SJCRH30 (cell line): ENCODE measurements around the gene SUMO2. TPM values are rescaled to one million over a fixed set of nuclear protein-coding genes. Genes with fewer than 3 reads are reported as not detected.
"Not testable (repeated sequence)": the region's sequence is repeated elsewhere in the genome, so short reads cannot be mapped to it uniquely, and the experiment has no call there.

Experiments used
- DNase-seq, 2 experiments: peaks; one replicate each; pipeline ENCODE4 v3.0.0-alpha.2; 2015 to 2020
- H3K27ac ChIP-seq: fragments of 250-450 bp; sonication (Bioruptor Pico); 2 replicates; pipeline ENCODE4 v1.5.1; 2020; ENCODE audit warnings: mild to moderate bottlenecking, moderate library complexity
- H3K27me3 ChIP-seq: fragments of 250-450 bp; sonication (Bioruptor Pico); 2 replicates; pipeline ENCODE4 v1.5.1; 2020; ENCODE audit warnings: mild to moderate bottlenecking, moderate library complexity
- H3K36me3 ChIP-seq: fragments of 250-450 bp; sonication (Bioruptor Pico); 2 replicates; pipeline ENCODE4 v1.5.1; 2020; ENCODE audit warnings: mild to moderate bottlenecking, moderate library complexity
- H3K4me1 ChIP-seq: fragments of 250-450 bp; sonication (Bioruptor Pico); 2 replicates; pipeline ENCODE4 v1.5.1; 2020; ENCODE audit warnings: mild to moderate bottlenecking, moderate library complexity
- H3K4me3 ChIP-seq: fragments of 250-450 bp; sonication (Bioruptor Pico); 2 replicates; pipeline ENCODE4 v1.5.1; 2020; ENCODE audit warnings: mild to moderate bottlenecking, moderate library complexity
- H3K9me3 ChIP-seq: fragments of 250-450 bp; sonication (Bioruptor Pico); replicated peaks from 2 replicates; pipeline ENCODE4 v1.5.1; 2020; ENCODE audit warnings: mild to moderate bottlenecking, moderate library complexity
- total RNA-seq: library from RNA; depleted of rRNA; stranded (reverse); fragments of >200 nt; shearing (Covaris generic); gene quantifications from 2 replicates; pipeline ENCODE4 v1.2.3, GENCODE V29; 2014

SUMO2 gene
- total RNA-seq, 1 experiment from 2014 or later: 433 TPM

DNA sequence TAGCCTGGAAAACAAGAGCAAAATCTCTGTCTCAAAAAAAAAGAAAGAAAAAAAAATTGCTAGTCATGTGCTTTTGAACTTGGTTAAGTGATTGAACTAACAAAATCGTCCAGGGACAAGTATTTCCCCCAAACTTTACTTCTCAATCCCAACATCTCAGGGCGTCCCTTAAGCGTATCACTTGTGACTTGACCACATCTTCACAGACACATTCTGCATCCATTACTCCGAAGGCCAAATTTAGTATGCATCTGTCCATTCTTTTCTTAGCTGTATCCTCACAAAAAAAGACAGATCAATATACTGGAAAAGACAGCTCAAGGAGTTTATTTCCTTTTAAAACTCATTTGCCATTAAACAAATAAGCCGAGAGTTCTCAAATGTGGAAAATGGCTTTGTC, 22.5 kb downstream of the SUMO2 start:
- Histone ChIP-seq H3K36me3 (peaks cover 37% of the 10 kb centered on the region), H3K4me1 (peaks cover 6% of the 10 kb centered on the region), H3K27me3 (no peaks in the 10 kb centered on the region), H3K4me3 (no peak overlapping the region), H3K9me3 (no peaks in the 10 kb centered on the region), H3K27ac (no peak overlapping the region)
- DNase-seq: no peak

DNA sequence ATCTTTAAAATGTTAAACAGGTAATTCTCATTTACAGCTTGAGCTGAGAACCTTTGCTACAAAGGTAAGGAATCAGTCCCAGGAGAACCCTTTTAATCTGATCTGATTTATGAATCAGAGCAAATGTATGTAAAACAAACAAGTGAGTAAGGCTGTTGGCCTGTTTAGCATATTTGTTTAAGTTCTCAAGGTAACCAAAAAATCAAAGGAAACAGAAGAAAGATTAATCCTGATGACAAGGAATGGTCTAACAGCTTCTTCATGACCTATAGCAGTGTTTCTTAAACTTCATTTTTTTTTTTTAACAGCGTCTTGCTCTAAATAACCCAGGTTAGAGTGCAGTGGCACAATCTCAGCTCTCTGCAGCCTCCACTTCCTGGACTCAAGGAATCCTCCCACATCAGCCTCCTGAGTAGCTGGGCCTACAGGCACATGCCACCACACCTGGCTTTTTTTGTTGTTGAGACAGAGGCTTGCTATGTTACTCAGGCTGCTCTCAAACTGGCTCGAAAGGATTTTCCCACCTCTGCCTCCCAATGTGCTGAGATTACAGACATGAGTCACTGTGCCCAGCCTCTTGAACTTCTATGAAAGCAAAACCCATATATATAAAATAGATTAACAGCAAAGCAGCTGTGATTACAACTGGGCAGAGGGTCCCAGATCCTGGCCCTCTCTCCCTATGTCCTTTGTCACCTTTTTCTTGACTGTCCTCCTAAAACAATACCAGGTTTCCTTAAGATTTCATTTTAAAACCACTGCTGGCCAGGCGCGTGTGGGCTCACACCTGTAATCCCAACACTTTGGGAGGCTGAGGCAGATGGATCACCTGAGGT, 23.3 kb downstream of the SUMO2 start:
- DNase-seq: no peak
- Histone ChIP-seq H3K4me1 (peaks cover 12% of the 10 kb centered on the region), H3K4me3 (no peak overlapping the region), H3K36me3 (peaks cover 29% of the 10 kb centered on the region), H3K27me3 (no peaks in the 10 kb centered on the region), H3K9me3 (no peaks in the 10 kb centered on the region), H3K27ac (no peak overlapping the region)

DNA sequence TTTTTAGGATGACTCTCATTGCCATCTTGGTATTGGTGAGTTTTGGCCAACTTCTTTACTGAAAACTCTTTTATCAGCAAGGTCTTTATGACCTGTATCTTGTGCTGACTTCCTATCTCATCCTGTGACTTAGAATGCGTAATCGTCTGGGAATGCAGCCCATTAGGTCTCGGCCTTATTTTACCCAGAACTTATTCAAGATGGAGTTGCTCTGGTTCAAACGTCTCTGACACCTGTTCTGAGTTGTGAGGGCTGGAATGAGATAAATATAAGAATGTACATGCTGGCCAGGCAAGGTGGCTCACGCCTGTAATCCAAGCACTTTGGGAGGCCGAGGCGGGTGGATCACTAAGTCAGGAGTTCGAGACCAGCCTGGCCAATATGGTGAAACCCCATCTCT, 24.3 kb downstream of the SUMO2 start:
- H3K4me3 ChIP-seq, DNase-seq, H3K27me3 ChIP-seq, H3K9me3 ChIP-seq, H3K27ac ChIP-seq: not testable (repeated sequence)
- Histone ChIP-seq H3K36me3 (peaks cover 20% of the 10 kb centered on the region), H3K4me1 (peaks cover 12% of the 10 kb centered on the region)

DNA sequence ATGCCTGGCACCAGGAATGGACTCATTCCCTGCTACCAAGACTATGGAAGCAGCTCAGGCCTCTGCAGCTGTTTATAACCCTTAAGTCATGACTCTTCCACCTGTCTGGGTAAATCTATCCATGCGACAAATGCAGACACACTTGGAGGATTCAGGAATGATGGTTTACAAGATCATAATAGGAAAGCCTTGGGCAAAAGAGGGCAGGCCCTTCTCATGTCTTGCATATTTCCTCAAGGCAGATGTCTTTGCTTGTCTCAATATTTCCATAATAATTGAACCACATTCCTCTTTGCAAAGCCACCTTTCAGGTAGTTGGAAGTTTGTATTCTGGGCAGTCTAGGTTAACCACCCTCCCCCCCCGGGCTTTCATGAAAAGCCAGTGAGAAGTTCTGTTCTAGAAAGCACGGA, 27.6 kb downstream of the SUMO2 start:
- no peaks in the 10 kb centered on the region for H3K27me3 ChIP-seq
- peaks cover 17% of the 10 kb centered on the region for H3K4me1 ChIP-seq
- DNase-seq: peak; percentile 87 to 96
- H3K4me3 ChIP-seq: peak overlapping the region; percentile 77
- peaks cover 5% of the 10 kb centered on the region for H3K36me3 ChIP-seq
- no peaks in the 10 kb centered on the region for H3K9me3 ChIP-seq
- H3K27ac ChIP-seq: peak overlapping the region; percentile 89

DNA sequence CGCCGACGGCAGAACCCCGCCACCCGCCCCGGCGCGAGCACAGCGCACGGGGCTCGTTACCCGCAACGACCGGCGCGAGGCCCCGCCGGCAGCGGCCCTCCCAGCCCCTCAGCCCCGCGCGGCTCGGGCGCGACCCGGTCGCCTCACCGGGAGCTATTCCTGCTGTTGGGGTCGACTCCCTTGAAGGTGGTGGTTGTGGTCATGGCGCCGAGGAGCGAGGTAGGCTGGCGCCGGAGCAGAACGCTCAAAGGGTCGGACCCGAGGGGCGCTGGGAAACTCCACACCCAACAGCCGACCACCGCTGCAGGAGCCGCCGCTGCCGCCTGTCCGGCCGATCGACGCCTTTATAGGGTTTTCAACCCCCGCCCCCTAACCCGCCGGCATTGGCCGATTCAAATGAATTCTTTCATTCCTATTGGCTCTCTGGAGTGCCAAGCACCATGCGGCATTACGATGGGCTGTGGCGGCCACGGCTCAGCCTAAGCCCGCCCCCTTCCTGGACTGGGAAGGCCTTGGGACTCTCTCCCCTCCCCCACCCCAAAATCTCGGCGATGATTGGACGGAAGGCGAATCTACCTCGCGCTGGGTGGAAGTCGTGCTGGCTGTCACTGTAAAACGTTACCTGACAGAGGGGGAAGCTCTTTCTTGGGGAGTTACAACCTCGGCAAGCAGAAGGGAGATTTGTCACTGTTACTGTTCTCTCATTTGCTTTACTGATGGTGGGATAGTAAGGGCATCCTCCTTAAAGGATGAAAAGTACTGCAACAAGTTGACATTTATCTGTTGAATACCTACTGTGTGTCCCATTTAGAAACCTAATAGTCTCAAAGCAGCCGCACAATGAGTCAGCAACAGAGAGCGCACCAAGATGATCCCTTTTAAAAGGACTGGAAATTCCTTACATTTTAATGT, 28.3 kb downstream of the SUMO2 start, which contains the start of gene JPT1:
Gene JPT1 (minus strand): TSS at position 318 of the 912 bp plus-strand sequence. CDS start 115 bp downstream, at position 203.
- Histone ChIP-seq H3K27me3 (no peaks in the 10 kb centered on the region), H3K27ac (peak within 1 kb of the TSS; percentile 89), H3K4me3 (peak within 1 kb of the TSS; percentile 77), H3K9me3 (no peaks in the 10 kb centered on the region), H3K36me3 (peaks cover 6% of the 10 kb centered on the region; the same call in 1 of the 2 replicates), H3K4me1 (peaks cover 17% of the 10 kb centered on the region)
- DNase-seq: peak; percentile 100

DNA sequence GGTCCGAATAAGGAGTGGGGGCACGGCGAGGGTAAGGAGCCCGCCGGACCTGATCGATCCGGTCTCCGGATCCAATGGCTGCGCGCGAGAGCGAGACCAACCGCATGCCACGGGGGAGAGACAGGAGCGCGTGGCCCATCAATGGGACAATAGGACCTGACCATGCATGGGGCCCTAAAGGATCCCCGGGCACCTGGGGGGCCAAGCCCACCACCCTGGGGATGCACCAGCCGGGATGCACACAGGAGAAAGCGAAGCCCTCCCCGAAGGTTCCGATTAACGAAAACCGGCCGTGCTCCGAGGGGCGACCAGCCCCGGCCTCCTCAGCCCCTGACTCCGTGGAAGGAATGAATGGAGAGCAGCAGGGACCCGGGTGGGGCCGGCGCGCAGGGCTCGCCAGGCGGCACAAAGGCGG, 29.0 kb downstream of the SUMO2 start:
- H3K27ac ChIP-seq: peak overlapping the region; percentile 89
- H3K4me3 ChIP-seq: peak overlapping the region; percentile 77
- peak; percentile 35 to 52 for DNase-seq
- H3K4me1 ChIP-seq: peaks cover 17% of the 10 kb centered on the region
- H3K9me3 ChIP-seq: no peaks in the 10 kb centered on the region
- no peaks in the 10 kb centered on the region for H3K27me3 ChIP-seq
- H3K36me3 ChIP-seq: peaks cover 5% of the 10 kb centered on the region

DNA sequence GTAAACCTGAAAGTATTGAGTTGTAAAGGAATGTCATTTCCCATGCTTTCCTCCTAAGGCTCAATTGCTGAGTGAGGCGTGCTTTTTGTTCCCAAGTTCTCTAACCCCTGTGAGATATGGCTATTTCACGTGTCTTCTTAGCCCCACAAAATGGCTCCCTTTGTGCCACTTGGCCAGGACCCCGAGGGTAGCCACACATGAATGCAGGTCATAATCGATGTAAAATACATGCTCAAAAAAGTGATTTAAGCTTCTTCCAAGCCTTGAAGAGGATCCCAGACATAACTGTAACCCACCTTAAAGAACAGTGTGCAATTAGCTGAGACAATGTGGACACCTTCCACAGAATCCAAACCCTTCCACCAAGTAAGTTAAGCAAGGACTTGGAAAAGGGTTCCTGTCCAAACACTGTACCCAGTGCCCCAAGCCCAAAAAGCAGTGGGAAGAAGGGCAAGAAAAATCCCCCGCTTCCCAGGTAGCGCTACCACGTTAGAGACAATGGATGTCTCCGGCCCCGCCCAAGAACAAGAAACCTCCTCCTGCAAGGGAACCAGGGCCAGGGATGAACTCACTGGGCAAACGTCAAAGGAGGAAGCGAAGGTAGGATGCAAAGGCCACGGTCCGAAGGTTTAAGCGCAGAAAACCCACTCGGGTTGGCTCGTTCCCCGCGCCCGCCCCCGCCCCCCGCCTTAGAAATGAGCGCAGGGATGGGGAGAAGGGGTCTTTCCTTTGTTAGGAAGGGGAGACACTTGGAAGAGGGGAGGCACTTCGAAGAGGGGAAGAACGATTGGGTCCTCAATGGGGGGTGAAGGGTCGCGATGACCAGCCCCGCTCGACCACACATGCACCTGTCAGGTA, 29.6 kb downstream of the SUMO2 start:
- Histone ChIP-seq H3K27me3 (no peaks in the 10 kb centered on the region), H3K36me3 (peaks cover 12% of the 10 kb centered on the region), H3K4me3 (peak overlapping the region; percentile 77), H3K4me1 (peaks cover 17% of the 10 kb centered on the region), H3K9me3 (no peaks in the 10 kb centered on the region), H3K27ac (peak overlapping the region; percentile 89)
- DNase-seq: peak; percentile 58 to 65

DNA sequence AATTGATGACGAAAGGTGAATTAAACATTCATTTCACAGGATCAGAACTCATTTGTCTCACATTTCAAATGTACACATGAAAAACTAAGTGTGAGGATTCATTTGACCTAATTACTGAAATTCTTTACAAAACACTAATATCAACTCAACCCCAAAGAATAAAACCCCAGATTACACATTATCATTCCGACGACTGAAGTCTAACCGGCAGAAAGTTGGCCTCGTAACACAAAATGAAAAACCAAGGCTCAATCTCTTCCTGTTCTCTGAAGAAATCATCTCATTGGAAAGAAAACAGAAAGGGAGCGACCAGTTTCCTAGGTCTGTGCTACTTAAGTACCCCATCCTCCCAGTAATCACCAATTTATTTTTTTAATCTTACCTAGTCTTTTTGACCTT, 30.2 kb downstream of the SUMO2 start:
- H3K4me1 ChIP-seq: peaks cover 17% of the 10 kb centered on the region
- DNase-seq: no peak
- peaks cover 18% of the 10 kb centered on the region for H3K36me3 ChIP-seq
- no peaks in the 10 kb centered on the region for H3K27me3 ChIP-seq
- H3K4me3 ChIP-seq: peak overlapping the region; percentile 77
- peak overlapping the region; percentile 89 for H3K27ac ChIP-seq
- no peaks in the 10 kb centered on the region for H3K9me3 ChIP-seq

DNA sequence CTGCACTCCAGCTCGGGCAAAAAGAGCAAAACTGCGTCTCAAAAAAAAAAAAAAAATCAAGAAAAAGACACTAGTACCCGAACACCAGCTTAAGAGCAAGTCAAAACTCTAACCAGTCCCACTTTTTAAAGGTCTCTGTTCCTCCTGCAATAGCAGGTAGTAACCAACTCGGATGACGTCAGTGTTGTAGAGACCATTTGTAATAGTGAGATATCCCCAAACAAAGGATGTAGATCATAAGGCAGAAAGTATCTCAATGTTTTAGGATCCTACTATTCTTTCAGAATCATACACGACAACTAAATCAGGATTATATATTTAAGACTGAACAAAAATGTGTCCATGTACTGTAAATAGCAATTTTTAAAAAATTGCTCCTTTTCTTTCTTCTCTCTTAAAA, 30.8 kb downstream of the SUMO2 start:
- DNase-seq: no peak
- Histone ChIP-seq H3K36me3 (peaks cover 24% of the 10 kb centered on the region), H3K27ac (peak overlapping the region; percentile 89; the same call in 1 of the 2 replicates), H3K9me3 (no peaks in the 10 kb centered on the region), H3K4me3 (peak overlapping the region; percentile 77), H3K4me1 (peaks cover 17% of the 10 kb centered on the region), H3K27me3 (no peaks in the 10 kb centered on the region)

DNA sequence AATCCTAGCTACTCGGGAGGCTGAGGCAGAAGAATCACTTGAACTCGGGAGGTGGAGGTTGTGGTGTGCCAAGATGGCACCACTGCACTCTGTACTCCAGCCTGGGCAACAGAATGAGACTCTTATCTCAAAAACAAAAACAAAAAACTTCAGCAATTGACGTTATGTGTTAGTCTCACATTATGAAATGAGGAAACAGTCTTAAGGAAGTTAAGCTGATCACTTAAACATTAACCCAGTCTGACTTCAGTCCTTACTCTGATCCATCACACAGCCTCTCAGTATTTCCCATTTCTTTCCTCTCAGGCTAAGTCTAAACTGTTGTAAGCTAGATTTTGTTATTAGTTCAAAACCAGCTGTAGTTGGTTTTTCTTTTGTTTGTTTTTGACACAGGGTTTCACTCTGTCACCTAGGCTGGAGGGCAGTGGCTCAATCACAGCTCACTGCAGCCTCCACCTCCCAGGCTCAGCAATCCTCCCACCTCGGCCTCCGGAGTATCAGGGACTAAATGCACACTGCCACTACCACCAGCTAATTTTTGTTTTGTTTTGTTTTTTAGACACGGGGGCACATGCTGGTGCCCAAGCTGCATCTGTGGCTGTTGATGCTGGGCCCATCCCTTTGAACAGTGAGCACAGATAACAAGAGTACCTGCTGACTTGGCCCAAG, 34.7 kb downstream of the SUMO2 start:
- no peak for DNase-seq

DNA sequence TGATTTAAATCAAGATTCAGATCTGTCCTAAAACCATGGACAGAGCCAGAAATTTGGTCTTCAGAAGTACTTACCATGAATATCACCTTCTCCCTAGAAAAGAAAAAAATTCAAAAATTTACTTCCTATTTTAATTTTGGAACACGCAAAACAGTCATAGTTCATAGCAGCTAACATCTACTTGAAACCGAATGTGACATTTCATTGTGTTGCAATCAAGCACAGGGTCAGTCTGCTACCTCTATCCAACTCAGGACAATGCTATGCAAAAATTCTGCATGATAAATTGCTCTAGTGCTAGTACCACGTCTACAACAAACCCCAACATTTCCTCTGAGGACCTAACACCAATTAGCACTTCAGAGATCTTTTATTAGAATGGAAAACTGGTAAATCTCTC, 36.2 kb downstream of the SUMO2 start:
- Histone ChIP-seq H3K4me1 (no peaks in the 10 kb centered on the region), H3K27ac (no peak overlapping the region), H3K4me3 (no peak overlapping the region), H3K27me3 (no peaks in the 10 kb centered on the region), H3K9me3 (no peaks in the 10 kb centered on the region), H3K36me3 (peaks cover 73% of the 10 kb centered on the region)
- DNase-seq: no peak

More for the DNA sequence above, 34.7 kb downstream of the SUMO2 start:
- Histone ChIP-seq H3K9me3 (no peaks in the 10 kb centered on the region), H3K27ac (no peak overlapping the region), H3K36me3 (peaks cover 62% of the 10 kb centered on the region), H3K4me3 (no peak overlapping the region), H3K4me1 (peaks cover 5% of the 10 kb centered on the region; the same call in 1 of the 2 replicates), H3K27me3 (no peaks in the 10 kb centered on the region)

DNA sequence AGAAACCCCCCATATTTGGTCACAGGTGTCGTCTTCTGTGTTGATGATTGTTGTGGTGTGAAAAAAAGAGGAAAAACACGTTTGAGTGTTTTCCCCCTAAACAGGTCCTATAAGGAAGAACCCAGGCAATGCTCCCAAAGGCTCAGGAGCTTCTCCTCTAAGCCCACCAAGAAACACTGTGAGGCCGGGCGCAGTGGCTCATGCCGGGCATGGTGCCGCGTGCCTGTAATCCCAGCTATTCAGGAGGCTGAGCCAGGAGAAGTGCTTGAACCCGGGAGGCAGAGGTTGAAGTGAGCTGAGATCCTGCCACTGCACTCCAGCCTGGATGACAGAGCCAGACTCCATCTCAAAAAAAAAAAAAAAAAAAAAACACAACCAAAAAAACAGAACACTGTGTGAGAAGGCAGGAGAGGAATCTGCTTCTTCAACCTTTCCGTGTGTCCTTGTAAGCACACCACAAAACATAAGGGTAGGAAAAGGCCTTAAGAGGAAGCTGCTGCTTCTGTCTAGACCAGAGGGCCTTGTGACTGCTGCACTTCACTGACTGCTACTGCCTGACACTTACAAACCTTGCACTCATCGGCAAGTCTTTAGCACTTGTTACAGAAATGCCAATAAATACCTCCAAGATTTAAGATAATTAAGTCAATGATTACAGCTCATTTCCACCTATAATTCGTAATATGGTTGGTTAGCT, 37.8 kb downstream of the SUMO2 start:
- Histone ChIP-seq H3K27me3 (no peaks in the 10 kb centered on the region), H3K9me3 (no peaks in the 10 kb centered on the region), H3K36me3 (peaks cover 88% of the 10 kb centered on the region), H3K4me1 (no peaks in the 10 kb centered on the region), H3K4me3 (no peak overlapping the region), H3K27ac (no peak overlapping the region)
- no peak for DNase-seq

DNA sequence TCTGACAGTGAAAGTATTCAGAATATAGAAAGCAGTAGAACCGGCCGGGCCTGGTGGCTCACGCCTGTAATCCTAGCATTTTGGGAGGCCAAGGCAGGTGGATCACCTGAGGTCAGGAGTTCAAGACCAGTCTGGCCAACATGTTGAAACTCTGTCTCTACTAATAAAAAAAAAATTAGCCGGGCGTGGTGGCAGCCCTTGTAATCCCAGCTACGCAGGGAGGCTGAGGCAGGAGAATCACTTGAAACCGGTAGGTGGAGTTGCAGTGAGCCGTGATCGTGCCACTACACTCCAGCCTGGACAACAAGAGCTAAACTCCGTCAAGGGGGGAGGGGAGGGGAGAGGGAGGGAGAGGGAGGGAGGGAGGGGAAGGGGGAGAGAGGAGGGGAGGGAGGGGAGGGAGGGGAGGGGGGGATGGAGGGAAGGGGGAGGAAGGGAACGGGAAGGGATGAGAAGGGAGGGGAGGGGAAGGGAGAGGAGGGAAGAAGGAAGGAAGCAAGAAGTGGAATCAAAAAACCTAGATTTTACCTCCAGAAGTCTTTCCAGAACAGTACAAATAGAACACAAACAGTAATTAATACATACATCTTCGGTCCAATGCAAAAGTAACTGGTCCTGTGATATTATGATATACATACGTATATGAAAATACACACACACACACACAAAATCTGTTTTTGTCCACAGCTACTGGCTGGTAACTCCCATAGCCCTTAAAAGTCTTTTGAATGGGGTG, 40.4 kb downstream of the SUMO2 start:
- DNase-seq: no peak
- no peaks in the 10 kb centered on the region; the same call in 1 of the 2 replicates for H3K4me1 ChIP-seq
- H3K4me3 ChIP-seq: no peak overlapping the region
- no peak overlapping the region for H3K27ac ChIP-seq
- peaks cover 94% of the 10 kb centered on the region for H3K36me3 ChIP-seq
- H3K27me3 ChIP-seq: no peaks in the 10 kb centered on the region
- no peaks in the 10 kb centered on the region for H3K9me3 ChIP-seq
